Common myeloid progenitor, CD34-positive (primary cell): ENCODE results near the gene C14orf132.

Experiments used
- CTCF ChIA-PET: fragments of 350-600 bp; sonication (Branson Sonifier 250); formaldehyde crosslinking; loops from one replicate; lab custom pipeline; 2021; ENCODE audit warnings: antibody characterized with exemption; lab: Charles Lee
- POLR2A ChIA-PET: fragments of 350-600 bp; sonication (Branson Sonifier 250); formaldehyde crosslinking; loops from one replicate; lab custom pipeline; 2021; ENCODE audit warnings: antibody characterized with exemption; lab: Charles Lee
- DNase-seq, 3 donors: peaks; one replicate each; pipeline versions ENCODE4 v3.0.0 to v3.0.0-alpha.2; 2013
- H3K27ac ChIP-seq, 2 experiments: 1 replicate in 1 of 2; 2 replicates in 1 of 2; pipeline ENCODE4 v1.7.0; 2013; ENCODE audit warnings: inconsistent platforms in 2 of 2, low read length in 2 of 2, mild to moderate bottlenecking in 2 of 2, low read depth in 1 of 2, moderate library complexity in 1 of 2; ENCODE audit not compliant: severe bottlenecking in 2 of 2, insufficient read depth in 1 of 2, poor library complexity in 1 of 2
- H3K27me3 ChIP-seq, 5 experiments: replicated peaks in 2 of 5; 1 replicate in 3 of 5; 2 replicates in 2 of 5; pipeline versions ENCODE4 v1.6.1 to v1.7.0; 2013; ENCODE audit warnings: low read length in 4 of 5, mild to moderate bottlenecking in 2 of 5, moderate library complexity in 2 of 5, inconsistent platforms in 1 of 5; ENCODE audit not compliant: insufficient read depth in 5 of 5, control insufficient read depth in 4 of 5
- H3K36me3 ChIP-seq, 4 experiments: 1 replicate in 2 of 4; 2 replicates in 2 of 4; pipeline versions ENCODE4 v1.6.1 to v1.7.0; 2013; ENCODE audit warnings: low read length in 3 of 4, control low read depth in 1 of 4, mild to moderate bottlenecking in 1 of 4; ENCODE audit not compliant: control insufficient read depth in 4 of 4, insufficient read depth in 4 of 4
- H3K4me1 ChIP-seq, 4 experiments: 1 replicate in 3 of 4; 2 replicates in 1 of 4; pipeline versions ENCODE4 v1.6.1 to v1.7.1; 2013; ENCODE audit warnings: low read length in 3 of 4, mild to moderate bottlenecking in 3 of 4, control low read depth in 1 of 4, inconsistent platforms in 1 of 4, moderate library complexity in 1 of 4; ENCODE audit not compliant: control insufficient read depth in 4 of 4, insufficient read depth in 4 of 4; ENCODE audit errors: control extremely low read depth in 1 of 4
- H3K4me3 ChIP-seq, 7 experiments: 1 replicate in 4 of 7; 2 replicates in 3 of 7; pipeline versions ENCODE4 v1.5.1 to v1.7.0; 2013; ENCODE audit warnings: mild to moderate bottlenecking in 7 of 7, low read length in 6 of 7, moderate library complexity in 6 of 7, inconsistent platforms in 2 of 7, low read depth in 2 of 7, control low read depth in 1 of 7; ENCODE audit not compliant: insufficient read depth in 4 of 7, control insufficient read depth in 1 of 7; ENCODE audit errors: extremely low read depth in 1 of 7
- H3K9me3 ChIP-seq, 5 experiments: 1 replicate in 4 of 5; 2 replicates in 1 of 5; pipeline versions ENCODE4 v1.6.1 to v1.7.1; 2013; ENCODE audit warnings: low read length in 4 of 5, mild to moderate bottlenecking in 2 of 5, inconsistent platforms in 1 of 5, low read depth in 1 of 5, moderate library complexity in 1 of 5; ENCODE audit not compliant: control insufficient read depth in 4 of 5, insufficient read depth in 2 of 5; ENCODE audit errors: control extremely low read depth in 1 of 5
- WGBS: methylation state at CpG from one replicate; pipeline ENCODE4 v1.1.5; 2013; ENCODE audit not compliant: insufficient coverage; 5-methylcytosine and 5-hydroxymethylcytosine counted together

C14orf132 gene

DNA sequence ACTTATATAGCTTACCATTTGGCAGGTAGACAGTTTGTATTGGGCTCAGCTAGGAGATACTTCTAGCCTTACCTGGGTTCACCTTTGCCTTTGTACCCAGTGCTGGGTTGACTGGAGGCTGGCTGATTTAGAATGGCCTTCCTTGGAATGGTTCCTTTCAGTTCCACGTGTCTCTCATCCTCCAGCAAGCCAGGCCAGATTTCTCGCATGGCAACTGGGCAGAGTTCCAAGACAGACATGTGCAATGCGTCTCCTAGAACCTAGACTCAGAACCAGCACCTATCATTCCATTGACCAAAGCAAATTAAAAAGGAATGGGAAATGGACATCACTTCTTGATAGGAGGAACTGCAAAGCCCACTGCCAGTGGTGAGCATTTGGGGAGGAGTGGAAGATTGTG, 86.4 kb downstream of the C14orf132 start:
- no peak for DNase-seq
- Histone ChIP-seq H3K9me3 (peaks cover 0 to 2% (median 0%) of the 10 kb centered on the region in 5 experiments), H3K36me3 (no peaks in the 10 kb centered on the region), H3K4me1 (peaks cover 3 to 12% (median 8%) of the 10 kb centered on the region in 4 experiments), H3K4me3 (no peak overlapping the region), H3K27me3 (peaks cover 0 to 16% (median 5%) of the 10 kb centered on the region in 5 experiments), H3K27ac (no peak overlapping the region)
- WGBS = 83% methylated on average over 3 of the region's 3 CpGs
- CTCF ChIA-PET = interaction anchor here (1.3 kb wide), 1 partner anchor 24 kb away, joined by 4 read pairs; no protein-coding TSS in a partner anchor
- POLR2A ChIA-PET = no interaction called here

DNA sequence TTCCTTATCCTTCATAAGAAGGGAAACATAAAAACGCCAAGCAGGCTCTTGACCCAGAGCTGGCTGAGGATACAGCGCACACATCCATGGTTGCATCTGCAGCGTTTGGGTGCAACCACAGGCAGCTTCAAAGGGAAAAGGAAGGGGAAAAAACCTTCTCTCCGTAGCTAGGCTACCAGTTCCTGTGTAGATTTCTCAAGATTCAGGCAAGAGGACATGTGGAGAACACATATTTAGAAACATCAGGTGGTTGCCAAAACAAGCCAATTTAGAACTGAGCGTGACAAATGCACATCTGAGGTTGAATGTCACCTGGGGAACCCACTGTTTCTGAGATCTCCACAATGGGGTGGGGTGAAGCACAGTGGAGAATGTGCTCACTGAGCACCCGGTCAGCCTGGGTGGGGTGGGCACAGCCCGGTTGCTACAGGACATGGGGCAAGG, 87.2 kb downstream of the C14orf132 start:
- Histone ChIP-seq H3K27ac (no peak overlapping the region), H3K36me3 (no peaks in the 10 kb centered on the region), H3K4me3 (no peak overlapping the region), H3K27me3 (peaks cover 0 to 17% (median 5%) of the 10 kb centered on the region in 5 experiments), H3K9me3 (peaks cover 0 to 2% (median 0%) of the 10 kb centered on the region in 5 experiments), H3K4me1 (peaks cover 3 to 12% (median 8%) of the 10 kb centered on the region in 4 experiments)
- WGBS = 25% methylated on average over 2 of the region's 7 CpGs
- CTCF ChIA-PET = interaction anchor here (1.3 kb wide), 1 partner anchor 25 kb away, joined by 4 read pairs; no protein-coding TSS in a partner anchor
- peak; percentile 8 to 76 (median 68) for DNase-seq
- POLR2A ChIA-PET = no interaction called here

DNA sequence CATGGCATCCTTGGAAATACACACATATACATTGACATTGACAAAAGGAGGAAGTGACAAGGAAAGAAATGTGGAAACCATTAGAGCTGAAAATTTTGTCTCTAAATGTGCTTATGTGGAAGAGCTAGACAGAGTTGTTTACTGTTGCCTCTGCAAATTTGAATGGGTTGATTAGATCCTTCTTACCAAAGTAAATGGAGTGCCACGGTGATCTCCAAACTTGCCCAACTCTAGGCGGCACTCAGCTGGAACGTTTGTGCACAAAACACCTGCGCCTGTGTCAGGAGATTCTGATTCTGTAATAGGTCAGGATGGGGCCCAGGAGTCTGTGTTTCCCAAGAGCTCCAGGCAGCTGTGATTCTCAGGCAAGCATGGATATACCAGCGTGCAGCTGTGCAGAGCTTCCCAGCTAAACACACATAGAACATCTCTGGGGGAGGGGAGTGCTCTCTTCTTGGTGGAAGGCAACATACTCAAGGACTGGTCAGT, 87.7 kb downstream of the C14orf132 start:
- ChIA-PET CTCF (no interaction called here), POLR2A (no interaction called here)
- no peak for DNase-seq
- H3K27ac ChIP-seq = no peak overlapping the region
- H3K4me1 ChIP-seq = peaks cover 3 to 12% (median 8%) of the 10 kb centered on the region in 4 experiments
- H3K27me3 ChIP-seq = peaks cover 0 to 14% (median 5%) of the 10 kb centered on the region in 5 experiments
- 84% methylated on average over 2 of the region's 5 CpGs for WGBS
- H3K9me3 ChIP-seq = peaks cover 0 to 2% (median 0%) of the 10 kb centered on the region in 5 experiments
- H3K36me3 ChIP-seq = no peaks in the 10 kb centered on the region
- no peak overlapping the region for H3K4me3 ChIP-seq

DNA sequence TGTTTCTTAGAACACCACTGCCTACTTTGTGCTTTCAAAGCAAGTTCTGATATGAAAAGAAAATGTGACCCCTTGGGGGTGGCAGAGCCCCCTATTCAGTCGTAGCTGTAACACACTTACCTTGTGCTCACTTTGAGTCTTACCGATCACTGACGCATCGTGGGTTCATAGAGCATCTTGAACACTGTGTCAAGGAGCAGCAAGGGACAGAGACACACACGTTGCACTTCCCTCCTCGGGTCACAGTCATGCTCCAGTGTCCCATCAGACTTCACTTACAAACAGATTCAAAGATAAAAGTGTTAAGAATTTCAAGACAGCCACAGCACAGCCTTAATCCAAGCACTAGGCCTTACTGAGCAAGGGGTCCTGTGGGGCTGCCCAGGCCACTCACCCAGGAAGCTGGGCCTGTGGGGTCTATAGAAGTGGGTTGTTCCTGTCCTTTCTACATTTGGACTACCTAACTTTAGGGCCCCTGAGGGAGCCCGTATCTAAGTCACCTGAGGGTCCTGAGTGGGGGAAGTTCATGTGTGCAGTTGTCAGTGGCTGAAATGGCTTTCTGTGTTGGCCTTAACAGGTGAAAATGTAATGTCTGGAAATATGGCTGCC, 90.1 kb downstream of the C14orf132 start:
- Histone ChIP-seq H3K9me3 (peaks cover 0 to 2% (median 0%) of the 10 kb centered on the region in 5 experiments), H3K36me3 (no peaks in the 10 kb centered on the region), H3K27ac (no peak overlapping the region), H3K4me3 (no peak overlapping the region), H3K27me3 (peaks cover 0 to 21% (median 5%) of the 10 kb centered on the region in 5 experiments), H3K4me1 (peaks cover 3 to 12% (median 8%) of the 10 kb centered on the region in 4 experiments)
- WGBS = 90% methylated on average over 6 of the region's 7 CpGs
- ChIA-PET POLR2A (no interaction called here), CTCF (no interaction called here)
- no peak for DNase-seq

DNA sequence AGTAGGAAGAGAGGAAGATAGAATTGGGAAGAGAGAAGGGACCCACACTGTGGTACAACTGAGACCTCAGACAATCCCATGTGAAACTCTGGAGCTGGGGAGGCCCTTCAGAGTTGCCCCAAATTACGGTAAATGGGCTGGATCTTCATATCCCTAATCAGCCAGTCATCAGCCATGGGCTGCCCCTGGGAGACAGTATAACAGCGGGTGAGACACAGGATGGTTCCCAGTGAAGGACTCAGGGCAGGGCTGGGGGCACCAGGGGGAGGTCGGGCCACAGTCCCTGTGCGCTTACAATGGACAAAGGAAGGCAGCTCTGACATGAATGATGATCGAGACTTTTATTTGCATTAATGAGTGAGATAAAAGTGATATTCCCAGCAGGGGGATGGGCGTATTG, 91.2 kb downstream of the C14orf132 start:
- ChIA-PET CTCF (no interaction called here), POLR2A (no interaction called here)
- 97% methylated on average over 4 of the region's 6 CpGs for WGBS
- Histone ChIP-seq H3K4me1 (peaks cover 3 to 12% (median 8%) of the 10 kb centered on the region in 4 experiments), H3K9me3 (peaks cover 0 to 2% (median 0%) of the 10 kb centered on the region in 5 experiments), H3K4me3 (no peak overlapping the region), H3K27ac (no peak overlapping the region), H3K27me3 (peaks cover 0 to 22% (median 7%) of the 10 kb centered on the region in 5 experiments), H3K36me3 (no peaks in the 10 kb centered on the region)
- DNase-seq = no peak

DNA sequence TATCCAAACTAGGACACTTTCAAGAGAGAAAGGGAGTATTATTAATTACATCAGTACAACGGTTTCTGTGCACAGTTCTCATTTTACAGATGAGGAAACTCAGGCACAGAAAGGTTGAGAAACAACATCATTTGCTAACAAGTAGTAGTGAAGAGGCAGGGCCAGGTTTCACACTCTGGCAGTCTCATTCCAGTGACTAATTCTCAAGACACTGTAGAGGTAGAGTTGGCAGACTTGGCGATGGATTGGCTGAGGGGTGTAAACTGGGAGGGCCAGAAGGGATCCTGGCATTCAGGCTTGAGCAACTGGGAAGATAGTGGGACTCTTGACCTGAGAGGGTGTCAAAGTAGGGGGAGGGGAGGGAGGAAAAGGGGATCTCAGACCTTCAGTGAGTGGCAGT, 91.7 kb downstream of the C14orf132 start:
- Histone ChIP-seq H3K9me3 (peaks cover 0 to 2% (median 0%) of the 10 kb centered on the region in 5 experiments), H3K27ac (no peak overlapping the region), H3K36me3 (no peaks in the 10 kb centered on the region), H3K4me3 (no peak overlapping the region), H3K4me1 (peaks cover 3 to 12% (median 8%) of the 10 kb centered on the region in 4 experiments), H3K27me3 (peaks cover 0 to 26% (median 9%) of the 10 kb centered on the region in 5 experiments)
- DNase-seq = no peak
- POLR2A ChIA-PET = no interaction called here
- no CpG with 5 or more reads among the region's 2 CpGs for WGBS
- CTCF ChIA-PET = no interaction called here

DNA sequence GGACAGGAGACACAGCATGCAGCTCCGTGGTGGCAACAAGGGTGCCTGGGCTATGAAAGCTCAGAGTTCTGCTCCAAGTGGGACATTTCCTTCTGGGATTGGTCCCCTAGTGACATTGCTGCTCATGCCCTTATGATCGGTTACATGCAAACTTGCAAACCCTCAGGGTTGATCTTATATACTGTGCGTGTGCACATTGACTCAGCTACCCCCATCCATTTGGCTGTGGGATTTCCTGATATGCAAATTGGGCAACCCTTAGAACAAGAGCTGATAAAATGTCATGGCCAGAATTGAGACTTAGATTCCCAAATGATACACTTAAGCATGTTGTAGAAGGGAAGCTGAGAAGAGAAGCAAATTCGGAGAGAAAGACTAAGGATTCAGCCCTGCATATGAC, 92.7 kb downstream of the C14orf132 start:
- no peak for DNase-seq
- H3K27me3 ChIP-seq = peaks cover 0 to 23% (median 10%) of the 10 kb centered on the region in 5 experiments
- ChIA-PET CTCF (no interaction called here), POLR2A (no interaction called here)
- no peak overlapping the region for H3K4me3 ChIP-seq
- no peak overlapping the region for H3K27ac ChIP-seq
- peaks cover 0 to 4% (median 1%) of the 10 kb centered on the region in 4 experiments for H3K4me1 ChIP-seq
- WGBS = 86% methylated on average over 4 of the region's 4 CpGs
- peaks cover 0 to 2% (median 0%) of the 10 kb centered on the region in 5 experiments for H3K9me3 ChIP-seq
- no peaks in the 10 kb centered on the region for H3K36me3 ChIP-seq
